Motor neuron (in vitro differentiated cells): Measurements from ENCODE around the gene DNAJA1. TPM values are rescaled to one million over a fixed set of nuclear protein-coding genes. Genes with fewer than 3 reads are reported as not detected.
A peak's percentile ranks its signal among the peaks of the same experiment; 100 is the strongest.

ENCODE experiments used
- ATAC-seq, 8 experiments: fragments of 200-7000 bp; cut with Tn5 transposase; replicated peaks in 6 of 8; 2 replicates each; pipeline ENCODE4 v1.8.0; 2021; ENCODE audit warnings: mild to moderate bottlenecking in 8 of 8, moderate library complexity in 8 of 8
- H3K27ac ChIP-seq, 2 donors: fragments of 250-450 bp; sonication (Bioruptor Pico); 2 replicates each; pipeline ENCODE4 v1.9.0; 2021; ENCODE audit warnings: antibody characterized with exemption in 2 of 2, mild to moderate bottlenecking in 2 of 2, moderate library complexity in 1 of 2
- H3K4me1 ChIP-seq, 2 donors: fragments of 250-450 bp; sonication (Bioruptor Pico); replicated peaks in 1 of 2; 2 replicates each; pipeline ENCODE4 v1.6.1; 2021; ENCODE audit warnings: antibody characterized with exemption in 2 of 2, mild to moderate bottlenecking in 2 of 2, moderate library complexity in 1 of 2
- H3K4me3 ChIP-seq, 5 donors: fragments of 250-450 bp; sonication (Bioruptor Pico); 2 replicates each; pipeline ENCODE4 v1.9.0; 2021; ENCODE audit warnings: antibody characterized with exemption in 5 of 5, mild to moderate bottlenecking in 5 of 5, moderate library complexity in 4 of 5
- WGBS, 10 experiments: fragments of 450-650 bp; shearing (Covaris generic); methylation state at CpG; one replicate each; pipeline ENCODE4 v1.0.0; 2022; 5-methylcytosine and 5-hydroxymethylcytosine counted together
- in situ Hi-C, 9 experiments: fragments of 400-800 bp; cut with MboI; loops; one replicate each; pipeline ENCODE4 v1.15.0; 2021; ENCODE audit warnings: low sequenced_read_pairs in 9 of 9, low pct_unique_long_range_greater_than_20kb in 2 of 9; ENCODE audit not compliant: unreplicated experiment in 9 of 9
- total RNA-seq, 8 experiments: library from RNA; unstranded; fragments of 300-600 nt; gene quantifications; 2 replicates each; pipeline versions ENCODE4 v1.2.3 to v1.2.4, GENCODE V29; 2022

The DNAJA1 gene
- total RNA-seq, 8 experiments from 2014 or later: 162 to 304 (median 199) TPM

DNA sequence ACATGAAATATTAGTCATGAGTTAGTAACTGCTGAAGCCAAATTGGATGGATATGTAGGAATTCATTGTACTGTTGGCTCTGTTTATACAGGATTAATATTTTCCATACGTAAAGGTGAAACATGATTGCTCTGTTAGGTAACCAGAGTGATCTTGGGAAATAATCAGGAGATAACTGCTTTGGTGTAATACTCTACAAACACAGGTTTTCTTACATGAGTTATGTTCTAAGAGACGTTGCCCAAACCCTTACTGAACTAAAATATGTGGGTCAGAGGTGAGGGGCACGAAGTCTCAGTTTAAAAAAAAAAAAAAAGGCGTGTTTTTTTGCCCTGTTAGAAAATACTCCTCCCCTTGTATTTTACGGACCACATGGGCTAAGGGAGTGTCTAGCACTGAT is 7.8 kb downstream of the DNAJA1 start:
- in situ Hi-C loops: no loop called here
- H3K27ac ChIP-seq: no peak overlapping the region
- WGBS, 10 experiments: 56 to 100% (median 83%) methylated on average over 1 to 5 of the region's 5 CpGs; no CpG with 5 or more reads in 1 of the 10 experiments
- H3K4me1 ChIP-seq: peaks cover 0 to 8% of the 10 kb centered on the region in 2 donors
- peak in 1 of 8 experiments; percentile 13 for ATAC-seq
- no peak overlapping the region for H3K4me3 ChIP-seq

DNA sequence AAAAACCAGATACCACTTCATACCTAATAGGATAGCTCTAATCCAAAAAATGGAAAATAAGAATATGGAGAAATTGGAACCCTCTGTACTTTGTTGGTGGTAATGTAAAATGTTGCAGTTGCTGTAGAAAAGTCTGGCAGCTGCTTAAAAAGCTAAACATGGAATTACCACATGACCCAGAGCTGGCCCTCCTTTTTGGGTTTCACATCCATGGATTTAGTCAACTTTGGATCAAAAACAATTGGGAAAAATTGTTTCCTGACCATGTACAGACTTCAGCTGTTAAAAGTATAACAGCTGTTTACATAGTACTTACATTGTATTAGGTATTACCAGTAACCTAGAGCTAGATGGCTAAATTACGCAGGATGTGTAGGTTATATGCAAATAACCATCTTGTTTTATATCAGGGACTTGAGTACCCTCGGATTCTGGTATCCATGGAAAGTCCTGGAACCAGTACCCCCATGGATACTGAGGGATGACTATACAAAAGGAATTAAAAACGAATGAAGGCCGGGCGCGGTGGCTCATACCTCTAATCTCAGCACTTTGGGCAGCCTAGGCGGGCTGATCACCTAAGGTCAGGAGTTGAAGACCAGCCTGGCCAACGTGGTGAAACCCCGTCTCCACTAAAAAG is 15.8 kb downstream of the DNAJA1 start:
- no peak for ATAC-seq
- Histone ChIP-seq H3K27ac (no peak overlapping the region), H3K4me1 (peaks cover 4 to 13% of the 10 kb centered on the region in 2 donors), H3K4me3 (no peak overlapping the region)
- 74 to 100% (median 92%) methylated on average over 1 to 9 of the region's 9 CpGs; no CpG with 5 or more reads in 1 of the 10 experiments for WGBS, 10 experiments
- in situ Hi-C loops: no loop called here

DNA sequence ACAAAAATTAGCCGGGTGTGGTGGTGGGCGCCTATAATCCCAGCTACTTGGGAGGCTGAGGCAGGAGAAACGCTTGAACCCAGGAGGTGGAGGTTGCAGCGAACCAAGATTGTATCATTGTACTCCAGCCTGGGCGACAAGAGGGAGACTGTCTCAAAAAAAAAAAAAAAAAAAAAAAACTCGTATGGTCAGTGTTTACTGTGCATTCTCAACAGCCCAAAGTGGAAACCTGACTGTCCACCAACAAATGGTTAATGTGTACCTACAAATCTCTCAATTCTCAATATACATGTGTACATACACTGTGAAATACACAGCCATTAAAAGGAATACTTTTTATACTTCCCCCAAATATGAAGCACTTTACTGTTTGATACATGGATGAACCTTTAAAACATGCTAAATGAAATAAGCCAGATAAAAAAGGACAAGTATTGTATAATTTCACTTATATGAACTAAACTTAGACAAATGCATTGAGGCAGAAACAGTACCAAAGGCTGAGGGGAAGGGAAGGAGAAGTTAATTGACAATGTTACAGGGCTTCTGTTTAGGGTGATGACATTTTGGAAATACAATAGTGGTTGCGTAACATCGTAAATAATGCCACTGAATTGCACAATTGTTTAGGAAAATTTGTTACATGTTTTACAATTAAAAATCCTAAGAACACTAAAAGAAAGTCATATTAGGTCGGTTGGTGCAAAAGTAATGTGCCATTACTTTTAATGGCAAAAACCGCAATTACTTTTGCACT is 16.5 kb downstream of the DNAJA1 start:
- H3K27ac ChIP-seq: no peak overlapping the region
- in situ Hi-C loops: no loop called here

DNA sequence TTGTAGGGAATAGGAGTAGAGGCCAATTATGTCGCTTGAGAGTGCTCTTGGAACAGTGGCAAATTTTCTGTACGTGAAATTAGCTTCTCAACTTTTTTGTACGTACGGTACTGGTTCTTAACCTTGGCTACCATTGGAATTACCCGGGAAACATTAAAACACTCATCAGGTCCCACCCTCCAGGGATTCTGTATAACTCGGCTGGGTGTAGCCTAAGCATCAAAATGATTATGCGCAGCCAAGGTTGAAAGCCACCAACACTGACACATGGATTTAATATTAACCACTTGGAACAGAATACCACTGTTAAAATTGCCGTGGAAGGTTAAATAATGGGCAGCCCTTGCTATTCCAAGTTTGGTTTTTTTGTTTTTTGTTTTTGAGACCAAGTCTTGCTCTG is 17.4 kb downstream of the DNAJA1 start:
- in situ Hi-C loops: no loop called here
- Histone ChIP-seq H3K4me1 (peaks cover 4 to 13% of the 10 kb centered on the region in 2 donors), H3K27ac (no peak overlapping the region), H3K4me3 (no peak overlapping the region)
- peak in 3 of 8 experiments; percentile 26 to 49 (median 41) for ATAC-seq
- 3 to 80% (median 43%) methylated on average over 2 to 8 of the region's 8 CpGs; no CpG with 5 or more reads in 2 of the 10 experiments for WGBS, 10 experiments

More for the DNA sequence above, 16.5 kb downstream of the DNAJA1 start:
- Histone ChIP-seq H3K4me1 (peaks cover 4 to 13% of the 10 kb centered on the region in 2 donors), H3K4me3 (no peak overlapping the region)
- ATAC-seq: peak in 1 of 8 experiments; percentile 0
- 4 to 98% (median 80%) methylated on average over 1 to 10 of the region's 10 CpGs for WGBS, 10 experiments

DNA sequence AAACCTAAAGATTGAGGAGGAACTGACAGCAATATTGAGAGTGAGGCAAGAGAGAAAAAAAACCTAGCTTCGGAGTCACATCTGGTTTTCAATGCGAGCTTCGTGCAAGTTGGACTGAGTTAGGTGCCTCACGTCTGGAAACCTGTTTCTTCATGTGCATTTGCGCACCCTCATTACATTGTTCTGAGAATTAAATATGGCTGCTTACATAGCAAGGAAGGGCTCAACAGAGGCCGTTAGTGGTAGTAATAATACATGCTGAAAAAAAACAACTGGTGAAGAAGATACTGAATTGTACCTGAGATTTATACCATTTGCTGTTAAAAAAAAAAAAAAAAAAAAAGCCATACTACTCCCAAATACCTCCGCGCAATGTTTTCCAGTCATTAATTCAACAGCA is 18.6 kb downstream of the DNAJA1 start:
- H3K4me3 ChIP-seq: peak overlapping the region; percentile 33 to 48 (median 39)
- in situ Hi-C loops: no loop called here
- H3K27ac ChIP-seq: peak overlapping the region; percentile 14 to 40
- 14 to 68% (median 34%) methylated on average over 2 to 8 of the region's 8 CpGs for WGBS, 10 experiments
- peak in 1 of 8 experiments; percentile 3 for ATAC-seq
- peaks cover 4 to 13% of the 10 kb centered on the region in 2 donors for H3K4me1 ChIP-seq

DNA sequence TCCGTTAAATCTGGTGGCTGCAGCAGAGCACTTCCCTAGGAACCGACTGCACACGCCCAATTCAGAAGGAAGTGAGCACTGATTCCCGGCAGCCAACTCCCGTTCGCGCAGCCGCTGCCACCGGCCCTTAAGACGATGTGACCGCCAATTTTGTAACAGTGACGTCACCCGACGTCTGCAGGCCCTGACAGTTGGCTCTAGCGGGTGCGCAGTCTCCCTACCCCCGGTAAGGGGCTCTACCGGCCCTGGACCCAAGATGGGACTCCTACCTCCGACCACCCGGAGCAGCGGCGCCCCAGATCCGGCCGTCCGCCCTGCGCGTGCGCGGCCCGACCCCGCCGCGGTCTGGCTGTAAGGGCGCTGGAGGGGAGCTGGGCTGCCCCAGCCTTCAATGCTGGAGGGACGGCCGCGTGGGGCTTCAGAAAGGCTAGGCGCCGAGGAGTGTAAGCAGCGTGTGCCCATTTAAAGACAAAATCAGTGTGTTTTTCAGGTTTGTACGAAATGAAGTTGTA is 19.1 kb downstream of the DNAJA1 start:
- Histone ChIP-seq H3K27ac (peak overlapping the region; percentile 14 to 40), H3K4me3 (peak overlapping the region; percentile 33 to 48 (median 39)), H3K4me1 (peaks cover 4 to 13% of the 10 kb centered on the region in 2 donors)
- in situ Hi-C loops: no loop called here
- WGBS, 10 experiments: 0 to 30% (median 1%) methylated on average over 1 to 17 of the region's 41 CpGs; no CpG with 5 or more reads in 4 of the 10 experiments
- peak; percentile 64 to 98 (median 95) for ATAC-seq

DNA sequence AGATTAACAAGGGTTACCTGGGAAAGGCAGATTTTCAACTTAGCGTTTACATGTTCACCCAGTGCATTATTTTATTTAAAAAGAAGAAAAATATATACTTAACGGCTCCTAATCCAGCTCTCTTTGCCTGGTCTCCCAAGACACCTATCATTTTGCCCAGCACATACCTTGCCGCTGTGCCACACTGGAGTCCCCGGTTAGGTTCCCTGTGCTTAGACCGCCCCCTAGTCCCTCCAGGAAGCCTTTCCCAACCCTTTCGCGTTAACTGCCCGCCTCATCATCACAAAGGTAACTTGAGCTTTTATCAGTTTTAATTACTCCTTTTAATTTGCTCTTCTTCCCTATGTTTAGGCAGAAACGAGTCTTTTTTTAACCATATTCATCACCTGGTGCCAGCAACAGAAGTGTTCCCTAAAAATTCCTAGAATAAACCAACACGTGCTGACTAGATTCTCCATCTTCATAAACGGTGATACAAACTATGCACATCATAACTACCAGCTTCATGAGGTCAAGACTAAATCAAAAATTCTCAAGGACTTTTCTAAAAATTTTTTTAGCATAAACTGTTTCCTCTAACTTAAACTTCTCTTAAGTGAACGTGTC is 19.7 kb downstream of the DNAJA1 start:
- WGBS, 10 experiments: 37 to 97% (median 59%) methylated on average over 1 to 11 of the region's 12 CpGs
- ATAC-seq: peak in 5 of 8 experiments; percentile 25 to 46 (median 32)
- Histone ChIP-seq H3K4me3 (peak overlapping the region; percentile 33 to 48 (median 39)), H3K27ac (peak overlapping the region; percentile 14 to 40), H3K4me1 (peaks cover 4 to 13% of the 10 kb centered on the region in 2 donors)
- in situ Hi-C loops: no loop called here

DNA sequence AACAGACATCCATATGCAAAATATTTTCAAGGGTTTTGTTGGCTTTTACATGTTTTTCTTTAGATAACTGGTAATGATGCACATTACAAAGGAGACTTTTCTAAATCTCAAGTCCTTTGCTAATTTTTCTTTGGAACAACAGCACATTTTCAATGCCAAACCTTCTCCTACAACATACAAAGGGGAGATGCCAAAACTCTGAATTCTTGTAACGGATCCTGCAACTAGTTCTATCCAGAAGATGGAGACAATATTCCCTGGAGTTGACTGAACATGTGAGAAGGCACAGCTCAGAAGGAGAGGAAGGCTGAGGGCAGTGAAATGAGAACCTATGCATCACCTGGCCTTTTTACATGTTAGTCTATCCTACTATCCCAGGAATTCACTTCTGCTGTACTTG is 21.0 kb downstream of the DNAJA1 start:
- peaks cover 4 to 13% of the 10 kb centered on the region in 2 donors for H3K4me1 ChIP-seq
- ATAC-seq: no peak
- WGBS, 10 experiments: 60 to 100% (median 100%) methylated on average over 1 of the region's 1 CpG; no CpG with 5 or more reads in 3 of the 10 experiments
- no peak overlapping the region for H3K27ac ChIP-seq
- H3K4me3 ChIP-seq: no peak overlapping the region
- in situ Hi-C loops: no loop called here

DNA sequence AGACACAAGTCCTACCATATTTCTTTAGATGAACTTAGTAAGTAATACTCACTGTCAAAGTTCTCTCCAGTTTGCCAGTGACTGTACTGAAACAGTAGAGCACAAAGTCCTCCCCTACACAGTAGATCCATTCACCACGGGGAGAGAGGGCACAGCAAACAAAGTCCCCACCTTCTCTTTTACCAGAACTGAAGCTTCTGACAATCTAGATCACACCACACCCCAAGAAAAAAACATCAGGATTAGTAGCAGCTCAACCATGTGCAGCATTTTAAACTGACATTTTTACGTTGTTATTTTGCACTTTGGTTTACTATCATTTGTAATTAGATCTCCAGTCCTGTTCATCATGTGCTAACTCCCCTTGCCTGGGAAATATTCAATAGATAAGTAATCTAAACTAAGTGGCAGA is 23.0 kb downstream of the DNAJA1 start:
- peak in 2 of 8 experiments; percentile 3 to 4 for ATAC-seq
- WGBS, 10 experiments: 69 to 100% (median 87%) methylated on average over 2 of the region's 2 CpGs; no CpG with 5 or more reads in 4 of the 10 experiments

DNA sequence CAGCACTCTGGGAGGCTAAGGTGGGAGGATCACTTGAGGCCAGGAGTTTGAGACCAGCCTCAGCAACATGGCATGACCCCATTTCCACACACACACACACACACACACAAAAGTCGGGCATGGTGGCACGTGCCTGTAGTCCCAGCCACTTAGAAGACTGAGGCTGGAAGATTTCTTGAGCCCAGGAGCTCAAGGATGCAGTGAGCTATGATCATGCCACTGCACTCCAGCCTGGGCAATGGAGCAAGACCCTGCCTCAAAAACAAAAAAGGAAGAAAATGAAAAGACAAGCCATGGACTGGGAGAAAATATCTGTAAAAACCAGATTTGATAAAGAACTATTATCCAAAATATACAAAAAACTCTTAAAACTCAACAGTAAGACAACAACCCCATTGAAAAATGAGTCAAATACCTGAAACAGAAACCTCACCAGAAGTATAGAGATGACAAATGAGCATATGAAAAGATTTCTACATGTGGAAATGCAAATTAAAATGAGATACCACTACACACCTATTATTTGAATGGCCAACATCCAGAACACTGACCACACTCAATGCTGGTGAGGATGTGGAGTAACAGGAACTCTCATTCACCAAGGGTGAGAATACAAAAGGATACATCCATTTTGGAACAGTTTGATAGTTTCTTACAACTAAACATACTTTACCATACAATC is 24.7 kb downstream of the DNAJA1 start:
- in situ Hi-C loops: no loop called here
- H3K4me3 ChIP-seq: no peak overlapping the region
- no peak overlapping the region for H3K27ac ChIP-seq
- 100% methylated on average over 2 of the region's 2 CpGs; no CpG with 5 or more reads in 6 of the 10 experiments for WGBS, 10 experiments
- peaks cover 0 to 3% of the 10 kb centered on the region in 2 donors for H3K4me1 ChIP-seq
- ATAC-seq: no peak

More for the DNA sequence above, 23.0 kb downstream of the DNAJA1 start:
- in situ Hi-C loops: no loop called here
- Histone ChIP-seq H3K27ac (no peak overlapping the region), H3K4me1 (peaks cover 4 to 12% of the 10 kb centered on the region in 2 donors), H3K4me3 (no peak overlapping the region)

DNA sequence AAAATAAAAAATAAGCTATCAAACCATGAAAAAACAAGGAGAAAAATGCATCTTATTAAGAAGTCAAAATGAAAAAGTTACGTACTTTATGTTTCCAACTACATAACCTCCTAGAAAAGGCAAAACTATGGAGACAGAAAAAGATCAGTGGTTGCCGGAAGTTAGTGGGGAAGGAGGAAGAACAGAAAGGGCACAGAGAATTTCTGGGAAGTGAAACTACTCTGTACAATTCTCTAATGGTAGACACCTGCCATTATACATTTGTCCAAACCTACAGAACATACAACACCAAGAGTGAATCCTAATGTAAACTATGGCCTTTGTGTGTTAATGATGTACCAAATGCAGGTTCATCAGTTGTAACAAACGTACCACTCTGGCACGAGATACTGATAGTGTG is 26.1 kb downstream of the DNAJA1 start:
- WGBS, 10 experiments: 88 to 100% (median 99%) methylated on average over 1 to 4 of the region's 4 CpGs
- H3K4me1 ChIP-seq: no peaks in the 10 kb centered on the region
- no peak overlapping the region for H3K4me3 ChIP-seq
- H3K27ac ChIP-seq: no peak overlapping the region
- ATAC-seq: no peak
- in situ Hi-C loops: no loop called here

DNA sequence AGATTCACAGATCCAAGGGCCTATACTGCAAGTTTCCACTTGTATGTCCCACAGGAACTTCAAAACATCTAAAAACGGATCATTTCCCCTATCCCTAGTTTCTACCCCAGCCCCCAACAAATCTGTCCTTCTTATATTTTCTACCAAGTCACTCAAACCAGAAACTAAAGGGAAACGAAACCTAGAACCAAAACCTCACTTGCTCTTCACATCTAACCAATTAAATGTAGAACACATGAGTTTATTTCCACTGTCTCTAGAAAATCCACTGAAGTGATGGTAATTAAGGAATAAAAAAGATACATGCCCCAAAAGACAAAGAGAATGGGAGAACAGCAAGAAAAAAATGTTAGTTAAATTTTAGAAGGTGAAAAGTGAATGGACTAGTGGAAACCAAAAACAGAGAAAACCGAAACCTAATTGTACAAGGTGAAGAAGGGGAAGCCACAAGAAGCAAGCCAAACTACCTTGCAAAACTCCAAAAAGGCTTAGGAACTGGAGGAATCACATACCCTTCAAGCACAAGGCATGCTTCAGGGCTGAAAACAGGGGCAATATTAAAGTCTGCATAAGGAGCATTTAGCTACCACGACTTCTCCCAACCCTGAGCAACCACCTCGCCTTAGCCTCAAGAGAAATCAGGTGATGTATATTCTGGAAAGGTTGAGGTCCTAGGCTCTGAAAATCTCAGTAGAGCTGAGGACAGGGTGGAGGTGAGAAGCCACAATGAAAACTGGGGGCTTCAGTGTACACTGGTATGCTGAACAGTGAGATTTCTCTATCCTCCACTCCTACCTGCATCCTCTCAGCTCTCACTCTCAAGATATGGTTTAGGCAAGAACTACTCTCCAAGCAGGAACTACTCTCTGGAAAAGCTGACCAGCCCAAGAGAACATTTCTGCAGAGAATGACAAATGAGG is 40.3 kb downstream of the DNAJA1 start:
- Histone ChIP-seq H3K27ac (no peak overlapping the region), H3K4me1 (no peaks in the 10 kb centered on the region), H3K4me3 (no peak overlapping the region)
- in situ Hi-C loops: no loop called here
- no peak for ATAC-seq
- WGBS, 10 experiments: 72 to 100% (median 91%) methylated on average over 2 to 5 of the region's 5 CpGs
